Neuronal stem cell (in vitro differentiated cells): Measurements from ENCODE around the gene EMID1.
A peak's percentile ranks its signal among the peaks of the same experiment; 100 is the strongest.

Experiments used
- DNase-seq: peaks from one replicate; pipeline ENCODE4 v3.0.0-alpha.2; 2013; ENCODE audit warnings: low spot score
- H2AFZ ChIP-seq: one replicate; pipeline ENCODE4 v1.6.1; 2013; ENCODE audit warnings: mild to moderate bottlenecking, low read length, inconsistent platforms
- H2AK5ac ChIP-seq: 2 replicates; pipeline ENCODE4 v1.6.1; 2013; ENCODE audit warnings: low read depth, mild to moderate bottlenecking, inconsistent platforms, low read length, moderate library complexity, mixed read lengths
- H2BK120ac ChIP-seq: 2 replicates; pipeline ENCODE4 v1.6.1; 2013; ENCODE audit warnings: low read depth, mild to moderate bottlenecking, inconsistent platforms, low read length, moderate library complexity, mixed read lengths
- H2BK12ac ChIP-seq: one replicate; pipeline ENCODE4 v1.6.1; 2013; ENCODE audit warnings: low read length, inconsistent platforms
- H2BK15ac ChIP-seq: 2 replicates; pipeline ENCODE4 v1.6.1; 2013; ENCODE audit warnings: mild to moderate bottlenecking, low read length, inconsistent platforms, mixed read lengths
- H2BK5ac ChIP-seq: one replicate; pipeline ENCODE4 v1.6.1; 2013; ENCODE audit warnings: inconsistent platforms, mild to moderate bottlenecking, low read length, moderate library complexity
- H3K14ac ChIP-seq: one replicate; pipeline ENCODE4 v1.6.1; 2013; ENCODE audit warnings: low read length, inconsistent platforms
- H3K18ac ChIP-seq: 2 replicates; pipeline ENCODE4 v1.6.1; 2013; ENCODE audit warnings: low read length, inconsistent platforms
- H3K23ac ChIP-seq: 2 replicates; pipeline ENCODE4 v1.6.1; 2013; ENCODE audit warnings: low read depth, mild to moderate bottlenecking, mixed read lengths, low read length, inconsistent platforms; ENCODE audit not compliant: poor library complexity
- H3K27ac ChIP-seq: replicated peaks from 3 replicates; pipeline ENCODE4 v1.5.1; 2013; ENCODE audit warnings: low read length, inconsistent platforms
- H3K27me3 ChIP-seq, 3 experiments: 2 replicates each; pipeline ENCODE4 v1.6.1; 2013; ENCODE audit warnings: low read length in 3 of 3, mild to moderate bottlenecking in 2 of 3, inconsistent platforms in 1 of 3, low read depth in 1 of 3, mixed read lengths in 1 of 3, moderate library complexity in 1 of 3; ENCODE audit not compliant: control insufficient read depth in 3 of 3, insufficient read depth in 3 of 3
- H3K36me3 ChIP-seq, 2 donors: replicated peaks in 1 of 2; 2 replicates each; pipeline ENCODE4 v1.6.1; 2013; ENCODE audit warnings: low read length in 2 of 2; ENCODE audit not compliant: control insufficient read depth in 2 of 2, insufficient read depth in 2 of 2
- H3K4ac ChIP-seq: 2 replicates; pipeline ENCODE4 v1.6.1; 2013; ENCODE audit warnings: inconsistent platforms, mild to moderate bottlenecking, low read length, moderate library complexity
- H3K4me1 ChIP-seq, 2 donors: 1 replicate in 1 of 2; 2 replicates in 1 of 2; pipeline ENCODE4 v1.6.1; 2013; ENCODE audit warnings: low read length in 2 of 2, low read depth in 1 of 2; ENCODE audit not compliant: control insufficient read depth in 2 of 2, insufficient read depth in 1 of 2
- H3K4me2 ChIP-seq: one replicate; pipeline ENCODE4 v1.6.1; 2013; ENCODE audit warnings: mild to moderate bottlenecking, low read length, inconsistent platforms; ENCODE audit not compliant: insufficient read depth, poor library complexity, severe bottlenecking
- H3K4me3 ChIP-seq, 2 donors: 2 replicates each; pipeline ENCODE4 v1.5.1; 2013; ENCODE audit warnings: low read length in 2 of 2, mild to moderate bottlenecking in 2 of 2, inconsistent platforms in 1 of 2, moderate library complexity in 1 of 2
- H3K79me1 ChIP-seq: one replicate; pipeline ENCODE4 v1.6.1; 2013; ENCODE audit warnings: low read depth, mild to moderate bottlenecking, inconsistent platforms, low read length, moderate library complexity
- H3K9ac ChIP-seq: one replicate; pipeline ENCODE4 v1.6.1; 2013; ENCODE audit warnings: mild to moderate bottlenecking, low read depth, low read length, inconsistent platforms; ENCODE audit not compliant: poor library complexity
- H3K9me3 ChIP-seq, 2 donors: replicated peaks in 1 of 2; 2 replicates each; pipeline versions ENCODE3 to v1.6.1; 2013; ENCODE audit warnings: low read length in 2 of 2, mild to moderate bottlenecking in 2 of 2, inconsistent platforms in 1 of 2, low read depth in 1 of 2, mixed read lengths in 1 of 2, moderate library complexity in 1 of 2; ENCODE audit not compliant: control insufficient read depth in 2 of 2, insufficient read depth in 1 of 2
- H4K8ac ChIP-seq: one replicate; pipeline ENCODE4 v1.6.1; 2013; ENCODE audit warnings: low read depth, mild to moderate bottlenecking, inconsistent platforms, low read length, moderate library complexity
- H4K91ac ChIP-seq: one replicate; pipeline ENCODE4 v1.6.1; 2013; ENCODE audit warnings: low read length, low read depth, mild to moderate bottlenecking, inconsistent platforms; ENCODE audit not compliant: poor library complexity
- WGBS, 2 donors: extraction: QIAGEN DNeasy Blood & Tissue Kit; methylation state at CpG; one replicate each; pipeline ENCODE4 v1.1.7; 2013; ENCODE audit warnings: missing lambda C conversion rate in 2 of 2, mixed read lengths in 1 of 2; ENCODE audit not compliant: insufficient read length in 2 of 2, insufficient replicate concordance in 1 of 2; ENCODE audit errors: extremely low coverage in 2 of 2; 5-methylcytosine and 5-hydroxymethylcytosine counted together

The EMID1 gene

DNA sequence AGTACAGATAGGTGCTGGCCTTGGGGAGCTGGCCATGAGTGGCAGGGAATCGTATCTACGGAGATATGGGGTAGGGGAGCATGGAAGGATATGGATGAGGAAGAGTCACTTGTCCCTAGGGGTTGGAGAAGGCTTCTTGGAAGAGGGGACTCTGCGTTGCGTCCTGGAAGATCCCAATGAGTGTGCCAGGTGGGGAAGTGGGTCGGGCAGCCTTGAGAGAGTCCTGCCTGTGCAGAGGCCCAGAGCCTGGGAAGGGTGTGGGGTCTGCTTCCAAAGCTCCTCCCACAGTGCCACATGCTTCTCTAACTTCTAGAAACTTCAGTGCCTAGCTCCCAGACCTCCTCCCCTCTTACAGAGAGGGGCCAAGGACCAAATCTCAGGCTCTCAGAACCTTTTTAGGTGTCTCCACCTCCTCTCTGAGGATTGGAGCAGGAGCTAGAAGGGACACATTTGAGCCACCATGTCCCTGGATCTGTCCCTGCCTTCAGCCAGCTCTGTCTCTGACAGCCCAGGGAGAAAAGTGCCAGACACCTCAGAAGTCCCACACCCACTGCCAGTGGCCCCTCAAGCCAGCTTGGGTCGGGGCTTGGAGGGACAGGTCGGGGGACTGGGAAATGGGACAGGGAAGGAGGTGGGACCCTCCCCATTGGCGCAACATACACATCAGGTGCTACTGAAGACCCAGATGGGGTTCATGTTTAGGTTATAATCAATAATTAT is 51.1 kb downstream of the EMID1 start:
- no peak overlapping the region for H2AK5ac ChIP-seq
- no peak overlapping the region for H3K4me2 ChIP-seq
- H2BK120ac ChIP-seq, result no peak overlapping the region
- no peak overlapping the region for H2BK5ac ChIP-seq
- no peak overlapping the region for H3K18ac ChIP-seq
- no peaks in the 10 kb centered on the region for H3K79me1 ChIP-seq
- H4K8ac ChIP-seq, result no peak overlapping the region
- DNase-seq, result no peak
- H3K27me3 ChIP-seq, result no peaks in the 10 kb centered on the region
- H3K4me3 ChIP-seq, result no peak overlapping the region
- H3K23ac ChIP-seq, result no peak overlapping the region
- H3K9me3 ChIP-seq, result no peaks in the 10 kb centered on the region
- no peak overlapping the region for H3K9ac ChIP-seq
- no peak overlapping the region for H3K27ac ChIP-seq
- no peak overlapping the region for H4K91ac ChIP-seq
- no peak overlapping the region for H3K4ac ChIP-seq
- H2AFZ ChIP-seq, result no peak overlapping the region
- H3K4me1 ChIP-seq, result peaks cover 0 to 2% of the 10 kb centered on the region in 2 donors
- H2BK12ac ChIP-seq, result no peak overlapping the region
- WGBS, 2 donors, result no CpG with 5 or more reads among the region's 8 CpGs
- no peak overlapping the region for H2BK15ac ChIP-seq
- peaks cover 15 to 48% of the 10 kb centered on the region in 2 donors for H3K36me3 ChIP-seq
- H3K14ac ChIP-seq, result no peak overlapping the region

GRCh38 chr22:29257751-29258181 is 52.1 kb downstream of the EMID1 start:
- Histone ChIP-seq H3K14ac (peak overlapping the region; percentile 21), H2AFZ (no peak overlapping the region), H3K4me1 (peaks cover 0 to 2% of the 10 kb centered on the region in 2 donors), H3K79me1 (no peaks in the 10 kb centered on the region), H3K27me3 (no peaks in the 10 kb centered on the region), H3K9me3 (no peaks in the 10 kb centered on the region), H3K36me3 (peaks cover 15 to 46% of the 10 kb centered on the region in 2 donors), H3K4ac (no peak overlapping the region), H3K18ac (no peak overlapping the region), H3K27ac (no peak overlapping the region), H4K91ac (peak overlapping the region; percentile 7), H3K4me3 (no peak overlapping the region), H2BK12ac (no peak overlapping the region), H2AK5ac (no peak overlapping the region), H2BK5ac (no peak overlapping the region), H3K4me2 (no peak overlapping the region), H2BK15ac (no peak overlapping the region), H4K8ac (no peak overlapping the region), H3K23ac (no peak overlapping the region), H3K9ac (no peak overlapping the region), H2BK120ac (no peak overlapping the region)
- no CpG with 5 or more reads among the region's 8 CpGs for WGBS, 2 donors
- no peak for DNase-seq

DNA sequence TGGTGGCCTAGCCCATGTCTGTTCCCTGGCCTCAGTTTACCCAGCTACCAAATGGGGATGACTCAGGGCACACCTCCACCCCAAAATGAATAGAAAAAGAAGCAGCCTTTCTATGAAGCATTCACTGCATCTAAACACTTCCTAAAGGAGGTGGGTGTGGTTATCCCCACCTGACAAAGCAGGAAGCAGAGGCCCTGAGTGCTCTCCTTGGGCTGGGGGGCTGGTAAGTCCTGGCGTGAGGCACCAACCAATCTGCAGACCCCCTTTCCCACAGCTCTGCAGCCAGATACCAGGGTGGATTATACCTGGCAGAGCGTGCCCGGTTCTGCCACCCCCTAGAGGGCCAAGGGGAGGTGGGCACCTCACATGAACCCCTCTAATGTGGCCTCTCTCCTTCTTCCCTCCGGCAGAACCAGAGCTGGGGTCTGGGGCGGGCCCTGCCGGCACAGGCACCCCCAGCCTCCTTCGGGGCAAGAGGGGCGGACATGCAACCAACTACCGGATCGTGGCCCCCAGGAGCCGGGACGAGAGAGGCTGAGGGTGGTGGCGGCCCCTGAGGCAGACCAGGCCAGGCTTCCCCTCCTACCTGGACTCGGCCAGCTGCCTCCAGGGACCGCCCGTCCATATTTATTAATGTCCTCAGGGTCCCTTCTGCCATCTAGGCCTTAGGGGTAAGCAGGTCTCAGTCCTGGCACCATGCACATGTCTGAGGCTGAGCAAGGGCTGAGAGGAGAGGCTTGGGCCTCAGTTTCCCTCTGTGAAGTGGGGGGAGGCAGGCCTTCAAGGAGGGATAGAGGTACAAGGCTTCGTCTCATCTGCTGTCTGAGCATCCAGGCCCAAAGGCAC is 52.9 kb downstream of the EMID1 start:
- no peaks in the 10 kb centered on the region for H3K9me3 ChIP-seq
- peaks cover 17 to 48% of the 10 kb centered on the region in 2 donors for H3K36me3 ChIP-seq
- H3K18ac ChIP-seq, result peak overlapping the region; percentile 64
- H2BK12ac ChIP-seq, result no peak overlapping the region
- H4K8ac ChIP-seq, result no peak overlapping the region
- H2AK5ac ChIP-seq, result no peak overlapping the region
- no peak overlapping the region for H3K9ac ChIP-seq
- no peak overlapping the region for H2BK120ac ChIP-seq
- no peak overlapping the region for H2AFZ ChIP-seq
- no peaks in the 10 kb centered on the region for H3K27me3 ChIP-seq
- H2BK15ac ChIP-seq, result no peak overlapping the region
- H3K23ac ChIP-seq, result no peak overlapping the region
- H2BK5ac ChIP-seq, result peak overlapping the region; percentile 82
- peaks cover 0 to 2% of the 10 kb centered on the region in 2 donors for H3K4me1 ChIP-seq
- no peak overlapping the region for H3K27ac ChIP-seq
- no CpG with 5 or more reads among the region's 17 CpGs for WGBS, 2 donors
- no peak overlapping the region for H3K4me3 ChIP-seq
- no peak overlapping the region for H3K4me2 ChIP-seq
- peak overlapping the region; percentile 21 for H3K14ac ChIP-seq
- H3K79me1 ChIP-seq, result no peaks in the 10 kb centered on the region
- no peak overlapping the region for H3K4ac ChIP-seq
- H4K91ac ChIP-seq, result no peak overlapping the region
- DNase-seq, result no peak

DNA sequence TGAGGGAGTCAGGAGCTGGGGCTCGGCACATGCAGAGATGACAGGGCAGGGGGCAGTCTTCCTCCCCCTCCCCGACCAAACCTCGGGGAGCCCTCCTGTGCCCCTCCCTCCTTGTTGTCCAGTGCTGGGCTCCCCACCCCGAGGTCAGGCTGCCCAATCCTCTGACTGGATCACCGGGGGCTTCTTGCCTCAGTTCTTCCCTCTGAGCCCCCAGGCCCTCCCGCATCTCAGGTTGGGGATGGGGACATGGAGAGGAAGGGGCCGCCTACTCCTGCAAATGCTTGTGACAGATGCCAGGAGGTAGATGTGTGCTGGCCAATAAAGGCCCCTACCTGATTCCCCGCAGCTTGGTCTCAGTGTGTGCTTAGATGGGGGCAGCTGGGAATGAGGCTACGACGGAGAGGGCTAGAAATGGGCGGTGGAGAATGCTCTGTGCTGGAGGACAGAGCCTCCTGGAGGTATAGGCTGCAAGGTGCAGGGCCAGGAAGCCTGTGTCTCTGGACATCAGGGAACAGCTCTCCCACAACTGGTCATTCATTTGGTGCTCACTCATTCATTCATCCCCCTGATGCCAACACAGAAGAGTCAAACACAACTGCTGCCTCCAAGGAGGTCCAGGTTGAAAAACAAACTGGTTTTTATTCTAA is 53.7 kb downstream of the EMID1 start:
- WGBS, 2 donors, result no CpG with 5 or more reads among the region's 11 CpGs
- Histone ChIP-seq H3K14ac (no peak overlapping the region), H4K91ac (peak overlapping the region; percentile 30), H2BK15ac (no peak overlapping the region), H3K23ac (peak overlapping the region; percentile 43), H3K36me3 (peaks cover 24 to 55% of the 10 kb centered on the region in 2 donors), H3K4me1 (peaks cover 0 to 2% of the 10 kb centered on the region in 2 donors), H2BK12ac (no peak overlapping the region), H2BK5ac (peak overlapping the region; percentile 82), H3K4ac (no peak overlapping the region), H3K18ac (peak overlapping the region; percentile 4), H2BK120ac (no peak overlapping the region), H3K79me1 (peaks cover 3% of the 10 kb centered on the region), H2AFZ (no peak overlapping the region), H3K9ac (no peak overlapping the region), H3K27ac (no peak overlapping the region), H3K27me3 (no peaks in the 10 kb centered on the region), H3K4me3 (no peak overlapping the region), H4K8ac (no peak overlapping the region), H2AK5ac (peak overlapping the region; percentile 56), H3K4me2 (no peak overlapping the region), H3K9me3 (no peaks in the 10 kb centered on the region)
- no peak for DNase-seq
